GM10248 (cell line): ENCODE data around the gene CYP27C1.
"Not testable (repeated sequence)": the region's sequence is repeated elsewhere in the genome, so short reads cannot be mapped to it uniquely, and the experiment has no call there.

Experiments
- CTCF ChIA-PET: fragments of 300-600 bp; sonication (Branson Sonifier 250); formaldehyde crosslinking; extraction: SDS; loops from one replicate; lab custom pipeline; 2021; ENCODE audit warnings: antibody characterized with exemption; lab: Yijun Ruan, JAX
- POLR2A ChIA-PET: fragments of 350-650 bp; sonication (Branson Sonifier 250); formaldehyde crosslinking; extraction: SDS; loops from one replicate; lab custom pipeline; 2020; ENCODE audit warnings: antibody characterized with exemption; lab: Yijun Ruan, JAX
- DNase-seq: peaks from one replicate; pipeline ENCODE4 v3.0.0; 2012; ENCODE audit errors: extremely low spot score
- CTCF ChIP-seq: IDR thresholded peaks from 2 replicates; pipeline ENCODE4 v1.5.1; 2012; ENCODE audit warnings: mild to moderate bottlenecking, low read depth; ENCODE audit errors: extremely low read depth, missing control alignments, control extremely low read depth

Gene CYP27C1

GRCh38 chr2:127255146-127255545, 35.0 kb upstream of the CYP27C1 start:
- ChIA-PET POLR2A (no interaction called here), CTCF (no interaction called here)
- TF ChIP-seq CTCF = no peak
- no peak for DNase-seq

DNA sequence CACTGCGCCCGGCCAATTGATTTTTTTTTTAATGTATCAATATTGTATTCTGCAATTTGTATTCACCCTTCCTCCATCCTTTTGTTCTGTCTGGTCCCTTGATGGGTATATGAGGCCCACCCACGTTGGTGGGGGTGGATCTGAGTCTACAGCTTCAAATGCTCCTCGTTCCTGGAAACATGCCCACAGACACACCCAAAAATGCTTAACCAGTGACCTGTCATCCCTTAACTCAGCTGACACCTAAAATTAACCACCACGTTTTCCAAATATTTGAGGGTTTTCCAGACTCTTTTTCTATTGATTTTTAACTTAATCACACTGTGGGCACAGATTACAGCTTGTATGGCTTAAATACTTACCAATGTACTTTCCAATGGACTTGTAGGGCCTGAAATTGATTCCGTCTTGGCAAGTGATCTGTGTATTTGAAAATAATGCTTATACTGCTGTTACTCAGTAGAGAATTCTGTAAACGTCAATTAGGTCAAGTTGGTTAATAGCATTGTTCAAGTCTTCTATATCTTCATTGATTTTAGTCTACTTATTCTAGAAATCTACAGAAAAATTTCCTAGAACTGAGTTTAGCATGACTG, 34.4 kb upstream of the CYP27C1 start:
- ChIA-PET CTCF (interaction anchor here (1.2 kb wide), 1 partner anchor 13 kb away, joined by 3 read pairs; no protein-coding TSS in a partner anchor), POLR2A (no interaction called here)
- no peak for TF ChIP-seq CTCF
- DNase-seq = no peak

DNA sequence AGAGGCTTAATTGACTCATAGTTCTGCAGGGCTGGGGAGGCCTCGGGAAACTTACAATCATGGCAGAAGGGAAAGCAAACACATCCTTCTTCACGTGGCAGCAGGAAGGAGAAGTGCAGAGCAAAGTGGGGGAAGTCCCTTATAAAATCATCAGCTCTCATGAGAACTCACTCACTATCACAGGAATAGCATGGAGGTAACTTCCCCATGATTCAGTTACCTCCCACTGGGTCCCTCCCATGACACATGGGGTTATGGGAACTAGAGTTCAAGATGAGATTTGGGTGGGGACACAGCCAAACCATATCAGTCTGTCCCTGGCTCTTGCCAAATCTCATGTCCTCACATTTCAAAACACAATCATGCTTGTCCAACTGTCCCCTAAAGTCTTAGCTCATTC, 21.1 kb upstream of the CYP27C1 start:
- DNase-seq, CTCF ChIA-PET, POLR2A ChIA-PET: not testable (repeated sequence)

DNA sequence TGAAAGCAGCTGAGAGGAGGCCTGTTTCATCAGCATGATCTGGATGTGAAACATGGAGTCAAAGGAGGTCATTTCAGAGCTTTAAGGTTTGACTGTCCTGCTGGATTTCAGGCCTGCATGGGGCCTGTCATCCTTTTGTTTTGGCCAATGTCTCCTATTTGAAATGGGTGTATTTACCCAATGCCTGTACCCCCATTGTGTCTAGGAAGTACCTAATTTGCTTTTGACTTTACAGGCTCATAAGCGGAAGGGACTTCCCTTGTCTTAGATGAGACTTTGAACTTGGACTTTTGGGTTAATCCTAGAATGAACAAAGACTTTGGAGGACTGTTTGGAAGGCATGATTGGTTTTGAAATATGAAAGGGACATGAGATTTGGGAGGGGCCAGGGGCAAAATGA, 19.3 kb upstream of the CYP27C1 start:
- CTCF ChIA-PET = no interaction called here
- no peak for DNase-seq
- POLR2A ChIA-PET = no interaction called here
- TF ChIP-seq CTCF = no peak

DNA sequence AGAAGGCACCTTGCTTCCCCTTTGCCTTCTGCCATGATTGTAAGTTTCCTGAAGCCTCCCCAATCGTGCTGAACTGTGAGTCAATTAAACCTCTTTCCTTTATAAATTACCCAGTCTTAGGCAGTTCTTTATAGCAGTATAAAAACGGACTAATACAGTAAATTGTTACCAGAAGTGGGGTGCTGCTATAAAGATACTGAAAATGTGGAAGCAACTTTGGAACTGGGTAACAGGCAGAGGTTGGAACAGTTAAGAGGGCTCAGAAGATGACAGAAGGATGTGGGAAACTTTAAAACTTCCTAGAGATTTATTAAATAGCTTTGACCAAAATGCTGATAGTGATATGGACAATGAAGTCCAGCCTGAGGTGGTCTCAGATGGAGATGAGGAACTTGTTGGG, 17.7 kb upstream of the CYP27C1 start:
- CTCF ChIA-PET, DNase-seq, POLR2A ChIA-PET: not testable (repeated sequence)

DNA sequence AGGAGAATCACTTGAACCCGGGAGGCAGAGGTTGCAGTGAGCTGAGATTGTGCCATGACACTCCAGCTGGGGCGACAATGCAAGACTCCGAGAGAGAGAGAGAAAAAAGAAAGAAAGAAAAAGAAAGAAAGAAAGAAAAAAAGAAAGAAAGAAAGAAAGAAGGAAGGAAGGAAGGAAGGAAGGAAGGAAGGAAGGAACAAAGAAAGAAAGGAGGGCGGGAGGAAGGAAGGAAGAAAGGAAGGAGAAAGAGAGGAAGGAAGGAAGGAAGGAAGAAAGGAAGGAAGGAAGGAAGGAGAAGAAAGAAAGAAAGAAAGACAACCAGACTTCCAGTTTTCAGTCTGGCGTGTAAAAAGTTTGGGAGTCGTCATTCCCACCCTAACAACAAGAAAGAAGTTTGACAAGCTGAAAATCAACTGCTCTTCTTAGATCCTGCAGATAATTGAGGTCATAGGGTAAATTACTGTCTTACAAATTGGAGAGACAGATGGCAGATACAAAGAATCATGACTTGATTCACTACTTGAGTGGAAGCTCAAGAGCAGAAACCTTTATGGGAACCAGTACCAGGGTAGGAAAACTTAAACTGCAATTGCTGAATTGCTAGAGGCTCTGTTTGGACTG, 15.1 kb upstream of the CYP27C1 start:
- no peak for TF ChIP-seq CTCF
- no peak for DNase-seq
- POLR2A ChIA-PET = no interaction called here
- CTCF ChIA-PET = no interaction called here

GRCh38 chr2:127233710-127234109, 13.6 kb upstream of the CYP27C1 start:
- TF ChIP-seq CTCF = no peak
- CTCF ChIA-PET = no interaction called here
- POLR2A ChIA-PET = no interaction called here
- no peak for DNase-seq
